ENCODE data around the gene TMUB2.

DNA sequence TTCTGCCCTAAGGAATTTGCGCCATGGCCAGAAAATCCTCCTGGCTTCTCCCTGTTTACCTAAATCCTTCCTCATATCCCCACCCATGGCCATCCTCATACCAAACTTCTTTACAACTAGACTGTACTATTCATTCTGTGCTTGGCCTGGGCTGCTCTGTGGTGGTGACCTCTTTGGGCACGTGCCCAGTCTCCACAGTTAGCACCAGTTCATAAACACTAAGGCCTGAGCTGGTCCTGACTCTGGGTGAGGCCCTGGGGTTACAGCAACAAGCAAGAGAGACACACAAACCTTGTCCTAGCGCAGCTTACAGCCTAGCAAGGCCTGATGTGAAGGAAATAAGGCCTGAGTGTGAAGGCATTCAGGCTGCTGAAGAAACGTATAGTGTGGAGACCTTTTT lies 16.0 kb downstream of the TMUB2 start:
- TF ChIP-seq, protein P1, sequence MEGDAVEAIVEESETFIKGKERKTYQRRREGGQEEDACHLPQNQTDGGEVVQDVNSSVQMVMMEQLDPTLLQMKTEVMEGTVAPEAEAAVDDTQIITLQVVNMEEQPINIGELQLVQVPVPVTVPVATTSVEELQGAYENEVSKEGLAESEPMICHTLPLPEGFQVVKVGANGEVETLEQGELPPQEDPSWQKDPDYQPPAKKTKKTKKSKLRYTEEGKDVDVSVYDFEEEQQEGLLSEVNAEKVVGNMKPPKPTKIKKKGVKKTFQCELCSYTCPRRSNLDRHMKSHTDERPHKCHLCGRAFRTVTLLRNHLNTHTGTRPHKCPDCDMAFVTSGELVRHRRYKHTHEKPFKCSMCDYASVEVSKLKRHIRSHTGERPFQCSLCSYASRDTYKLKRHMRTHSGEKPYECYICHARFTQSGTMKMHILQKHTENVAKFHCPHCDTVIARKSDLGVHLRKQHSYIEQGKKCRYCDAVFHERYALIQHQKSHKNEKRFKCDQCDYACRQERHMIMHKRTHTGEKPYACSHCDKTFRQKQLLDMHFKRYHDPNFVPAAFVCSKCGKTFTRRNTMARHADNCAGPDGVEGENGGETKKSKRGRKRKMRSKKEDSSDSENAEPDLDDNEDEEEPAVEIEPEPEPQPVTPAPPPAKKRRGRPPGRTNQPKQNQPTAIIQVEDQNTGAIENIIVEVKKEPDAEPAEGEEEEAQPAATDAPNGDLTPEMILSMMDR (IDR thresholded peaks at IDR 0.05; ENCODE audit: low read depth, low read length, missing input control), result no peak
- TF ChIP-seq GABPA (IDR thresholded peaks at IDR 0.05 in 1 of 2, conservative IDR thresholded peaks at IDR 0.05 in 1 of 2), result no peak
- TF ChIP-seq NR2F2 (IDR thresholded peaks at IDR 0.05), result no peak
- no peak for TF ChIP-seq SP1 (IDR thresholded peaks at IDR 0.05)
- TF ChIP-seq JUND (IDR thresholded peaks at IDR 0.05), result no peak

Measured in liver (tissue), 3 donors.